Heart left ventricle (tissue), 13 donors: ENCODE data around the gene SLC4A2.

ENCODE experiments used
- POLR2A ChIP-seq, 2 donors: fragments of 450-650 bp; IDR thresholded peaks; one replicate each; pipeline ENCODE4 v1.6.1; 2017; ENCODE audit warnings: antibody characterized with exemption in 2 of 2, mild to moderate bottlenecking in 2 of 2, moderate library complexity in 2 of 2
- TF ChIP-seq, protein P1 (sequence below), 12 donors: fragments of 200-600 bp; sonication (generic) in 4 of 12; IDR thresholded peaks; one replicate each; pipeline versions ENCODE4 v1.5.0 to v1.8.0; 2018 to 2022; ENCODE audit warnings: antibody characterized with exemption in 12 of 12, mild to moderate bottlenecking in 5 of 12
- donor health status: ischemic (EF 13 %, LVEDD 7.1; RV severe dilation, severe dysfunction).
- donor health status: DM: no; HTN: yes; CAD: no.
- donor health status: DM: no; HTN: no; CAD: no.
- donor health status: ischemic (EF 25% LVEDD 6.9; RV normal size, moderate dysfunction).
- donor health status: ischemic (EF 25% LVEDD 5.7; RV mildly dilated, moderate dysfunction).
- donor health status: ischemic (EF 35%, LVEDD 5.7; RV mildly dilated, moderate dysfunction).
- donor health status: nonischemic (EF 11% LVEDD 7.7; RV severe dilation, severe dysfunction).
- donor health status: DM: yes; HTN: yes; CAD: no.
- donor health status: PGD.
- donor health status: ischemic (EF 29% LVEDD 5.4; RV normal size, mild dysfunction).
- donor health status: nonischemic (EF 23%, LVEDD 6.1; RV moderate dilation, normal function).

DNA sequence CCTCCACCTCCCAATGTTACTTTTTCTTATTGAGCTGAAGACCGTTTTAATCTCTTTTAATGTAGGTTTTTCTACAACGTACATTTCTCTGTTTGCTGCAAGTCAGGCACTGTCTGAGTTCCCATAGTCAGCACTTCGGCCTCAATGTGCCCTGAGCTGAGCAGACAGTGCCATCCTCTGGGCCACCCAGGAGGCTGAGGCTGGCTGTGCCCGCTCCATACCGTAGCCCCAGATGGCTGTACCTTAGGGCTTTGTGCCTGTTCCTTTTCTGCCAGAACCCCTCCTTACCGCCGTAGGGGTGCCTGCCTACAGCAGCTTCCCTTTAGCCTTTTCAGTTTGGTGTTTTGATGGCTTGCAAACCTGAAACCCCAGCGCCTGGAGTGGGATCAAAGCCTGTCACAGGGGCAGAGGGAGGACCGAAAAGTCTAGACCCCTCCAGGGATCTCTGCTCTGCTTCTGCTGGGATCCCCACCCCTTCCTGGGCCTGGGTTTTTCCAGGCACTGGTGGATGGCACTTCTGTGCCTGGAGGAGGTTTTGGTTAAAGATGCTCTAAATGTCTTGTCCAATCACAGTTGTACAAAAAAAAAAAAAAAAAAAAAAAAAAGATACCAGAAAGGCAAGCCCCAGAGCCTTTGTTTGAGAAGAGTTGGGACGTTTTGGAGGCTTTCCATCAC, 35.9 kb downstream of the SLC4A2 start:
- TF ChIP-seq, protein P1, sequence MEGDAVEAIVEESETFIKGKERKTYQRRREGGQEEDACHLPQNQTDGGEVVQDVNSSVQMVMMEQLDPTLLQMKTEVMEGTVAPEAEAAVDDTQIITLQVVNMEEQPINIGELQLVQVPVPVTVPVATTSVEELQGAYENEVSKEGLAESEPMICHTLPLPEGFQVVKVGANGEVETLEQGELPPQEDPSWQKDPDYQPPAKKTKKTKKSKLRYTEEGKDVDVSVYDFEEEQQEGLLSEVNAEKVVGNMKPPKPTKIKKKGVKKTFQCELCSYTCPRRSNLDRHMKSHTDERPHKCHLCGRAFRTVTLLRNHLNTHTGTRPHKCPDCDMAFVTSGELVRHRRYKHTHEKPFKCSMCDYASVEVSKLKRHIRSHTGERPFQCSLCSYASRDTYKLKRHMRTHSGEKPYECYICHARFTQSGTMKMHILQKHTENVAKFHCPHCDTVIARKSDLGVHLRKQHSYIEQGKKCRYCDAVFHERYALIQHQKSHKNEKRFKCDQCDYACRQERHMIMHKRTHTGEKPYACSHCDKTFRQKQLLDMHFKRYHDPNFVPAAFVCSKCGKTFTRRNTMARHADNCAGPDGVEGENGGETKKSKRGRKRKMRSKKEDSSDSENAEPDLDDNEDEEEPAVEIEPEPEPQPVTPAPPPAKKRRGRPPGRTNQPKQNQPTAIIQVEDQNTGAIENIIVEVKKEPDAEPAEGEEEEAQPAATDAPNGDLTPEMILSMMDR (IDR thresholded peaks at IDR 0.05), result no peak
- TF ChIP-seq POLR2A (IDR thresholded peaks at IDR 0.05), result no peak
